ENCODE measurements around the gene LCE1A. TPM values are rescaled to one million over a fixed set of nuclear protein-coding genes. Genes with fewer than 3 reads are reported as not detected.

The LCE1A gene
- polyA plus RNA-seq, 1 donor, result not detected

DNA sequence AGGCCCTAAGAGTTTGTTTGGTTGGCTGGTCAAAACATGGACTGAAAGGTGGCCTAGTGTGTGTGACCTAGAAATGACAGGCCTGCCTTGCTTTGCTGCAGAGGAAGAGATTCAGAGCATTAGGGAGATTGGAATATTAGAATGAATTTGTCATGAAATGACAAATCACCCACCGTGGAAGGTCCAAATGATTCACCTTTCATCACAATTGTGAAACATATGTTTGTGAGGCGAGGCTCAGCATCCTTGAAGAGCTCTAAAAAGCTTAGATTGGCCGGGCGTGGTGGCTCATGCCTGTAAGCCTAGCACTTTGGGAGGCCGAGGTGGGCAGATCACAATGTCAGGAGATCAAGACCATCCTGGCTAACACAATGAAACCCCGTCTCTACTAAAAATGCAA, 10.0 kb upstream of the LCE1A start:
- H3K9me3 ChIP-seq (ENCODE audit: control insufficient read depth, low read depth, low read length), result no peaks in the 10 kb centered on the region
- WGBS (ENCODE audit: insufficient coverage, low lambda C conversion rate), result 100% methylated on average over 1 of the region's 6 CpGs
- DNase-seq, result no peak

DNA sequence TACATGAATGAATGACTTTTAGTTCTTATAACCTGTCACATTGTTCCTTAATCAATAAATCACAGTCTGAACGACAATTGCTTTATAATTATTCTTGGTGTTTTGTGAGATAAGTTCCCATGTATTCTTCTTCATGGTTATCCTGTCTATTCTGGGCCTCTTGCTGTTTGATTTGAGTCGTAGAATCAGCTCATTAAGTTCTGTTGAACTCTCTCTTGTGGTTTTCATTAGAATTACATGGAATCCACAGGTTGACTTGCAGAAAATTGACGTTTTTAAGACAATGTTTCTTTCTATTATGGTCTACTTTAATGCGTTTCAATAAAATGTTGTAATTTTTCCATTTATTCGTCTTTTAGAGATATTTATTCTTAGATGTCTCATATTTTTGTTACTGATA, 4.0 kb upstream of the LCE1A start:
- 62% methylated on average over 3 of the region's 5 CpGs for WGBS (ENCODE audit: insufficient coverage, low lambda C conversion rate)

More for the DNA sequence above, 10.0 kb upstream of the LCE1A start:
- H3K36me3 ChIP-seq (ENCODE audit: control insufficient read depth, insufficient read depth, low read length), result no peaks in the 10 kb centered on the region
- no peak overlapping the region for H3K27ac ChIP-seq (ENCODE audit: low read length)
- no peak overlapping the region for H3K4me3 ChIP-seq (ENCODE audit: low read length)
- H3K4me1 ChIP-seq (ENCODE audit: control insufficient read depth, insufficient read depth, low read length), result no peaks in the 10 kb centered on the region
- no peaks in the 10 kb centered on the region for H3K27me3 ChIP-seq (ENCODE audit: control insufficient read depth, insufficient read depth, low read length)

DNA sequence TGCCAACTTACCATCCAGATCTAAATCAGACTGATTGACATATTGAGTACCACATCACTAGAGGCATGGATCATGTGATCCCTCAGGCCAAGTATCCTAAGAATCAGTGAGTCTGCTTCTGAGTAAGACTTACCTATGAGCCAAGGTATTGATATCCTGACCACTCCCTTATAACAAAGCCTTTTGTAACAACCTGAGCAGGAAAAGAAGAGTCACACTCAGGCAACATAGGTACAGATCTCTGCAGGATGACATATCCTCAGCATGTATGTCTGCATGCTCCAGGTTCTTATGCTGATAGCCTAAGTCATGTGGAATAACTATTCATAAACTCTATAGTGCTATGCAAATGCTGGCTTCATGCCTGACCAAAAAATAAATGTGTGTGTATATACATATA, 2.3 kb upstream of the LCE1A start:
- no peak for DNase-seq
- Histone ChIP-seq H3K9me3 (ENCODE audit: control insufficient read depth, low read depth, low read length) (no peaks in the 10 kb centered on the region), H3K4me1 (ENCODE audit: control insufficient read depth, insufficient read depth, low read length) (no peaks in the 10 kb centered on the region), H3K27me3 (ENCODE audit: control insufficient read depth, insufficient read depth, low read length) (no peaks in the 10 kb centered on the region), H3K36me3 (ENCODE audit: control insufficient read depth, insufficient read depth, low read length) (no peaks in the 10 kb centered on the region), H3K27ac (ENCODE audit: low read length) (no peak overlapping the region), H3K4me3 (ENCODE audit: low read length) (no peak overlapping the region)

More for the DNA sequence above, 4.0 kb upstream of the LCE1A start:
- Histone ChIP-seq H3K27ac (ENCODE audit: low read length) (no peak overlapping the region), H3K4me3 (ENCODE audit: low read length) (no peak overlapping the region), H3K4me1 (ENCODE audit: control insufficient read depth, insufficient read depth, low read length) (no peaks in the 10 kb centered on the region), H3K36me3 (ENCODE audit: control insufficient read depth, insufficient read depth, low read length) (no peaks in the 10 kb centered on the region), H3K9me3 (ENCODE audit: control insufficient read depth, low read depth, low read length) (no peaks in the 10 kb centered on the region), H3K27me3 (ENCODE audit: control insufficient read depth, insufficient read depth, low read length) (no peaks in the 10 kb centered on the region)
- DNase-seq, result no peak

DNA sequence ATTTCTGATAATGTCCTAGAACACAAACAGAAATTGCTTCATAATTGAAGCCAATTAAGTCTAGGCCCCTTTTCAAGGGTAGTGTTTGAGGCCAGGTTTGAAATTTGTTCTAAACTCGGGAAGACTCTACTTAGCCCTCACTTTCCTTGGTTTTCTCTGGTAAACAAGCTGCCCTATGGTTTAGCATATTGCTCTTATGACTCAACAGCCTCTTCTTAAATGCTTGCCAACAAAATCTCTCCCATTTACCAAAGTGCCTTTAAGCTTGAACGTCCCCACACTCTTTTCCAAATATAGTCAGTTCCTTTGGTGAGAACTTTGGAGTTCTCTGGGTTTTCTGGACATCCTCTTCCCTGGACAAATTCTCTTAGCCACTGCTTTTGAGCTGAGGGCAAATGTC, 9.6 kb downstream of the LCE1A start:
- Histone ChIP-seq H3K27me3 (ENCODE audit: control insufficient read depth, insufficient read depth, low read length) (no peaks in the 10 kb centered on the region), H3K4me3 (ENCODE audit: low read length) (no peak overlapping the region), H3K36me3 (ENCODE audit: control insufficient read depth, insufficient read depth, low read length) (no peaks in the 10 kb centered on the region), H3K27ac (ENCODE audit: low read length) (no peak overlapping the region), H3K9me3 (ENCODE audit: control insufficient read depth, low read depth, low read length) (no peaks in the 10 kb centered on the region), H3K4me1 (ENCODE audit: control insufficient read depth, insufficient read depth, low read length) (no peaks in the 10 kb centered on the region)
- no CpG with 5 or more reads among the region's 2 CpGs for WGBS (ENCODE audit: insufficient coverage, low lambda C conversion rate)
- DNase-seq, result no peak

DNA sequence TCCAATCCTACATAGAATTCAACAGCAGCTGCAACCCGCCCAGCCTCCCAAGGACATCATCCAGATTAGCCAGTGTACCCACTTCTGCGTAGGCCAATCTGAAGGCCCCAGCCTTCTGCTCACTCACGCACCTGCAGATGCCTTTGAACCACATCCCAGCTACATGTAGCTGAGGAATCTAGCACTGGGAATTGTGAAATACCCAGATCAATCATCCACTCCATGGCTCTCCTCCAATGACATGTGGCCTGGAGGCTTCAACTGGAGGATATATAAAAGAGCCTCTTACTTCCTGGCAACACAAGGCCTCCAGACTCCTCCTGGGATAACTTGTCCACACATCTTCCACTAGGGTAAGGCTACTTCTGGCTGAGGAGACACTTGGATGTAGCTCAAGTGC, 15.3 kb downstream of the LCE1A start, which contains the start of gene LCE6A:
Gene LCE6A (plus strand): TSS at position 301 of the 400 bp plus-strand sequence. CDS start 665 bp downstream, outside the sequence.
- Histone ChIP-seq H3K27ac (ENCODE audit: low read length) (no peak within 1 kb of the TSS), H3K4me3 (ENCODE audit: low read length) (no peak within 1 kb of the TSS), H3K27me3 (ENCODE audit: control insufficient read depth, insufficient read depth, low read length) (no peaks in the 10 kb centered on the region), H3K4me1 (ENCODE audit: control insufficient read depth, insufficient read depth, low read length) (no peaks in the 10 kb centered on the region), H3K36me3 (ENCODE audit: control insufficient read depth, insufficient read depth, low read length) (no peaks in the 10 kb centered on the region), H3K9me3 (ENCODE audit: control insufficient read depth, low read depth, low read length) (no peaks in the 10 kb centered on the region)
- DNase-seq, result no peak
- no CpG with 5 or more reads among the region's 3 CpGs for WGBS (ENCODE audit: insufficient coverage, low lambda C conversion rate)

DNA sequence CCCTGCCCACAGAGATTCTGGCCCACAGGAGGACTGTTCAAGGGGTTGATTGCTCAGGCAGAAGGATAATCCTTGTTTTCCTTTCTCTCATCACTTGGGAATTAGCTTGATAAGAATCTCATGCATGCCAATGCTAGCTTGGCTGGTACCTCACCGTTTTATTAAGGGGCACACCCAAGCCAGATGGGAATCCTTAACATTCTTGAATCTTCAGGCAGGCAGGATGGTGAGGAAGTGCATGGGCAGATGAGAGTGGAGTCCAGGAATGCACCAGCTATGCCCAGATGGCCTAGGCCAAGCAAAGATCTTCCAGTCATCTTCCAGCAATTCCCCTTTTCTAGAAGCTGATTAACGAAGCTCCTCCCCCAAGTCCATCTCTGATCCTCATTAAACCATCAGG, 28.4 kb downstream of the LCE1A start:
- H3K27me3 ChIP-seq (ENCODE audit: control insufficient read depth, insufficient read depth, low read length), result no peaks in the 10 kb centered on the region
- H3K4me1 ChIP-seq (ENCODE audit: control insufficient read depth, insufficient read depth, low read length), result no peaks in the 10 kb centered on the region
- no peaks in the 10 kb centered on the region for H3K36me3 ChIP-seq (ENCODE audit: control insufficient read depth, insufficient read depth, low read length)
- H3K9me3 ChIP-seq (ENCODE audit: control insufficient read depth, low read depth, low read length), result no peaks in the 10 kb centered on the region
- no peak overlapping the region for H3K27ac ChIP-seq (ENCODE audit: low read length)
- DNase-seq, result no peak
- no peak overlapping the region for H3K4me3 ChIP-seq (ENCODE audit: low read length)
- WGBS (ENCODE audit: insufficient coverage, low lambda C conversion rate), result no CpG with 5 or more reads among the region's 2 CpGs

DNA sequence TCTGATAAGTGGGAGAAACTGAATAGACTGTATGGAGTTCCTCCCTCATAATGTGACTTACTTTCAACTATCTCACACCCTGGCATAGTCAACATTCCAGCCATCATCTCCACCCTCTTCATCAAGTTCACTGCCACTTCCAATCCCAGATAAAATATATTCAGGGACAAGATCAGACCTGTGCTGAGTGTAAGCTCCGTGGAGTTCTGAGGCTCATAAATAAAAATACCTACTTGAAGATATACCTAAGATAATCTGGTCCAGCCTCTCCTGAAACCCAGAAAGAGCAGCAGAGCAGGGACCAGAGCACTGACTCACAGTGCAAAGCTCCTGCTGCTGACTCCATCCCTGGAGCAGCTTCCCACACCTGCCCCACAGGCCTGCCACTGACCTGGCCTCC, 30.8 kb downstream of the LCE1A start:
- H3K27ac ChIP-seq (ENCODE audit: low read length), result no peak overlapping the region
- no peaks in the 10 kb centered on the region for H3K4me1 ChIP-seq (ENCODE audit: control insufficient read depth, insufficient read depth, low read length)
- no peaks in the 10 kb centered on the region for H3K9me3 ChIP-seq (ENCODE audit: control insufficient read depth, low read depth, low read length)
- no peaks in the 10 kb centered on the region for H3K27me3 ChIP-seq (ENCODE audit: control insufficient read depth, insufficient read depth, low read length)
- H3K4me3 ChIP-seq (ENCODE audit: low read length), result no peak overlapping the region
- no peaks in the 10 kb centered on the region for H3K36me3 ChIP-seq (ENCODE audit: control insufficient read depth, insufficient read depth, low read length)
- DNase-seq, result no peak
- WGBS (ENCODE audit: insufficient coverage, low lambda C conversion rate), result no CpG with 5 or more reads among the region's 1 CpG

DNA sequence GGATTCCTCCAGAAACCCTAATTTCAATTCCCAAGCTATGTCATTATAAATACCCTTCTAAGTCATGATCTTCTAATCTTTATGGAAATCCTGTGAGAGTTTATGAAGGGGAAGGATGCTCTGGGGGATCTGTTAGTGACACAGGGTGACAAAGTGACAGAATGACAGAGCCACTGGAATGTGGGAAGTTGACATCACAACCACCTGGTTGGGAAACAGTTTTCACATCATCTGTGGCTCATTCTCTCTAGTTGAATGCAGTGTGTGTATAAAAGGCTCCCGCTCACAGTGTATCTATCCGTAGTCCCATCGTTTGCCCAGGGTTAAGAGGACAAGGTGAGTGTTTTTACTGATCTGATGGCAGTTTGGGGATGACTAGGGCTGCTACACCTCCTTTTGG, 32.4 kb downstream of the LCE1A start, which contains the start of gene LCE7A:
Gene LCE7A (plus strand): TSS at position 301 of the 400 bp plus-strand sequence. CDS start 702 bp downstream, outside the sequence.
- DNase-seq, result no peak
- Histone ChIP-seq H3K4me3 (ENCODE audit: low read length) (no peak within 1 kb of the TSS), H3K36me3 (ENCODE audit: control insufficient read depth, insufficient read depth, low read length) (no peaks in the 10 kb centered on the region), H3K27ac (ENCODE audit: low read length) (no peak within 1 kb of the TSS), H3K9me3 (ENCODE audit: control insufficient read depth, low read depth, low read length) (no peaks in the 10 kb centered on the region), H3K27me3 (ENCODE audit: control insufficient read depth, insufficient read depth, low read length) (no peaks in the 10 kb centered on the region), H3K4me1 (ENCODE audit: control insufficient read depth, insufficient read depth, low read length) (no peaks in the 10 kb centered on the region)
- no CpG with 5 or more reads among the region's 3 CpGs for WGBS (ENCODE audit: insufficient coverage, low lambda C conversion rate)

DNA sequence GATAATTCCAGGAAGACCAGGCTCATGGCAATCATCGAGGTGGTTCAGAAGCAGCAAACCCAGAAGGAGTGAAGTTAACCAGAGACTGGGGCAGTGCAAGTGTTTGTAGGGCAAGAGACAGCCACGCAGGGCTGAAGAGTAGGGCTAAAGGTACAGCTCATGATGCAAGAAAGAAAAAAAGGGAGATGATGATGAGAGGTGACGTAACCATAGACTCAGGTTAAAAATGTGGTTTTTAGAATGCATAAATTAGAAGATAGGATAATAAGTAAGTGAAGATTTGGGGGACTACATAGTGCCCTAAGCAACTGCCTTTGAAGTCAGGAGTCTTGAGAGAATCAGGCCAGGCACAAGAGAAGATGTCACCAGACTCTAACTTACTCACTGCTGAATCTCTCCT, 32.9 kb downstream of the LCE1A start:
- WGBS (ENCODE audit: insufficient coverage, low lambda C conversion rate), result 100% methylated on average over 1 of the region's 3 CpGs
- DNase-seq, result no peak
- Histone ChIP-seq H3K27ac (ENCODE audit: low read length) (no peak overlapping the region), H3K4me3 (ENCODE audit: low read length) (no peak overlapping the region), H3K4me1 (ENCODE audit: control insufficient read depth, insufficient read depth, low read length) (no peaks in the 10 kb centered on the region), H3K27me3 (ENCODE audit: control insufficient read depth, insufficient read depth, low read length) (no peaks in the 10 kb centered on the region), H3K9me3 (ENCODE audit: control insufficient read depth, low read depth, low read length) (no peaks in the 10 kb centered on the region), H3K36me3 (ENCODE audit: control insufficient read depth, insufficient read depth, low read length) (no peaks in the 10 kb centered on the region)

DNA sequence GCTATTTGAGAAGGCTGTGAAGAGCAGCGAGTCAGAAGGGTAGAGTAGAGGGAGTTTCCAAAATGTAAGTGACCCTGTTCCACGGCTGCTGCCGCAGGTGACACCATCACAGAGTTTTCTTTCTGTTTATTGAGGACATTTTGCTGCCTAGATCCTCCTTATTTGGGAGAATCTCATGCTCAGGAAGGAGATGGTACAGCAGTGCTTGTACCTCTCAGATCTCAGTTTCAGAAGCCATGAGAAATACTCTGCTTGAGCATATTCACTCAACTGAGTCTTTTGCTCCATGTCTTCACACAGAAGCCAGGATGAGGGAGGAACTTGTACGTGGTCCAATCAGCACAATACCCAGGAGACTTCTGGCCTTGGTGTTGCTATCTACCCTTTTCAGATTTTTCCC, 34.1 kb downstream of the LCE1A start:
- Histone ChIP-seq H3K4me3 (ENCODE audit: low read length) (no peak overlapping the region), H3K4me1 (ENCODE audit: control insufficient read depth, insufficient read depth, low read length) (no peaks in the 10 kb centered on the region), H3K27ac (ENCODE audit: low read length) (no peak overlapping the region), H3K9me3 (ENCODE audit: control insufficient read depth, low read depth, low read length) (no peaks in the 10 kb centered on the region), H3K27me3 (ENCODE audit: control insufficient read depth, insufficient read depth, low read length) (no peaks in the 10 kb centered on the region), H3K36me3 (ENCODE audit: control insufficient read depth, insufficient read depth, low read length) (no peaks in the 10 kb centered on the region)
- DNase-seq, result no peak
- 100% methylated on average over 1 of the region's 4 CpGs for WGBS (ENCODE audit: insufficient coverage, low lambda C conversion rate)

DNA sequence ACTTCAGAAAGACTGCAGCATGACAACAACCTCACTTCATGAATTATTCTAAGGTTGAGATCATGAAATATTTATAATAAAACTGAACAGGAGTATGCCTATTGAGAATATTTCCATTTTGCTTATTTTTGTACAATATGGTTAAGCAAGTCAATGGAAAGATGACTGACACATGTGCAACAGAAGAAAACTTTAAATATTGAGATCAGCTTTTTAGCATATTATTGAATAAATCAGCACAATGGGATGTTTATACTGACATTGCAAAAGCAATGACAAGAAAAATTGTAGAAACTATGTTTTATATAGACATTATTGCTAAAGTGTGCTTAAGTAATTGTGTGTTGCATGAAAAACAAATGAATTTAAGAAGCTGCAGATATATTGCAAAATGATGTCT, 37.2 kb downstream of the LCE1A start:
- Histone ChIP-seq H3K4me3 (ENCODE audit: low read length) (no peak overlapping the region), H3K27me3 (ENCODE audit: control insufficient read depth, insufficient read depth, low read length) (no peaks in the 10 kb centered on the region), H3K9me3 (ENCODE audit: control insufficient read depth, low read depth, low read length) (no peaks in the 10 kb centered on the region), H3K36me3 (ENCODE audit: control insufficient read depth, insufficient read depth, low read length) (no peaks in the 10 kb centered on the region), H3K4me1 (ENCODE audit: control insufficient read depth, insufficient read depth, low read length) (no peaks in the 10 kb centered on the region), H3K27ac (ENCODE audit: low read length) (no peak overlapping the region)
- no peak for DNase-seq
